Endothelial cell of umbilical vein (primary cell): Measurements from ENCODE around the gene SMOC2. TPM values are rescaled to one million over a fixed set of nuclear protein-coding genes. Genes with fewer than 3 reads are reported as not detected.

Experiments used
- BruUV-seq: library from RNA; stranded (reverse); fragments of 400-500 nt; replicated peaks from 2 replicates; lab custom pipeline; 2021; lab: Mats Ljungman, UMichigan
- CTCF ChIA-PET: fragments of 300-600, 350-600 bp; sonication (Branson Sonifier 250); formaldehyde crosslinking; loops from one replicate; lab custom pipeline; 2021; ENCODE audit warnings: antibody characterized with exemption, inconsistent platforms; lab: Charles Lee
- POLR2A ChIA-PET: fragments of 300-600, 350-600 bp; sonication (Branson Sonifier 250); formaldehyde crosslinking; loops from one replicate; lab custom pipeline; 2021; ENCODE audit warnings: antibody characterized with exemption, inconsistent platforms; lab: Charles Lee
- DNase-seq: peaks from one replicate; pipeline ENCODE4 v3.0.0-alpha.2; 2011; ENCODE audit warnings: low read depth, low spot score
- FAIRE-seq: peaks from 2 replicates; lab custom pipeline; 2011; peaks lifted over from hg19 to GRCh38; lab: Jason Lieb, UNC
- H2AFZ ChIP-seq: 2 replicates; pipeline ENCODE4 v1.6.0; 2012; ENCODE audit warnings: low read depth, low read length, control low read depth, inconsistent platforms
- H3K27ac ChIP-seq: 2 replicates; pipeline ENCODE4 v1.5.1; 2011; ENCODE audit warnings: low read depth, mild to moderate bottlenecking, control low read depth, low read length, moderate library complexity; ENCODE audit not compliant: insufficient read depth
- H3K27me3 ChIP-seq, 2 experiments: 2 replicates each; pipeline versions ENCODE4 v1.6.0 to v1.6.1; 2011; ENCODE audit warnings: low read length in 2 of 2, mixed read lengths in 1 of 2; ENCODE audit not compliant: control insufficient read depth in 2 of 2, insufficient read depth in 2 of 2
- H3K36me3 ChIP-seq, 2 experiments: 2 replicates in 1 of 2; 3 replicates in 1 of 2; pipeline ENCODE4 v1.5.1; 2011; ENCODE audit warnings: low read length in 2 of 2, mild to moderate bottlenecking in 1 of 2, moderate library complexity in 1 of 2; ENCODE audit not compliant: control insufficient read depth in 2 of 2, insufficient read depth in 2 of 2; ENCODE audit errors: extremely low read depth in 1 of 2
- H3K4me1 ChIP-seq: 3 replicates; pipeline ENCODE4 v1.5.1; 2011; ENCODE audit warnings: mild to moderate bottlenecking, low read length; ENCODE audit not compliant: control insufficient read depth, insufficient read depth; ENCODE audit errors: extremely low read depth
- H3K4me2 ChIP-seq: 2 replicates; pipeline ENCODE4 v1.6.1; 2011; ENCODE audit warnings: low read length, control low read depth, mixed read lengths; ENCODE audit not compliant: insufficient read depth
- H3K4me3 ChIP-seq, 3 experiments: fragments of 200-600 bp in 1 of 3; sonication (generic), shearing (Covaris generic) in 1 of 3; replicated peaks in 1 of 3; 2 replicates each; pipeline ENCODE4 v1.5.1; 2011 to 2016; ENCODE audit warnings: control low read depth in 3 of 3, low read length in 3 of 3, mild to moderate bottlenecking in 2 of 3, inconsistent platforms in 1 of 3, low read depth in 1 of 3, moderate library complexity in 1 of 3; ENCODE audit not compliant: insufficient read depth in 1 of 3
- H3K79me2 ChIP-seq: 2 replicates; pipeline ENCODE4 v1.6.0; 2012; ENCODE audit warnings: low read length, inconsistent platforms; ENCODE audit not compliant: control insufficient read depth, insufficient read depth
- H3K9ac ChIP-seq: replicated peaks from 2 replicates; pipeline ENCODE3; 2011; ENCODE audit warnings: low read length, control low read depth; ENCODE audit not compliant: insufficient read depth; ENCODE audit errors: extremely low read depth
- H3K9me1 ChIP-seq: replicated peaks from 3 replicates; pipeline ENCODE4 v1.6.0; 2011; ENCODE audit warnings: mild to moderate bottlenecking, low read length; ENCODE audit not compliant: control insufficient read depth, insufficient read depth; ENCODE audit errors: extremely low read depth
- H3K9me3 ChIP-seq: replicated peaks from 2 replicates; pipeline ENCODE4 v1.5.1; 2012; ENCODE audit warnings: low read length, inconsistent platforms; ENCODE audit not compliant: control insufficient read depth, insufficient read depth
- H4K20me1 ChIP-seq: replicated peaks from 2 replicates; pipeline ENCODE3; 2011; ENCODE audit warnings: mild to moderate bottlenecking, low read length; ENCODE audit not compliant: control insufficient read depth, insufficient read depth; ENCODE audit errors: extremely low read depth
- CTCF ChIP-seq, 2 donors: IDR thresholded peaks; 1 replicate in 1 of 2; 2 replicates in 1 of 2; pipeline ENCODE4 v1.5.1; 2011; ENCODE audit warnings: low read length in 2 of 2, mild to moderate bottlenecking in 2 of 2, moderate library complexity in 2 of 2, control low read depth in 1 of 2, inconsistent platforms in 1 of 2, low read depth in 1 of 2; ENCODE audit not compliant: insufficient read depth in 1 of 2; ENCODE audit errors: extremely low read depth in 1 of 2
- EZH2 ChIP-seq: IDR thresholded peaks from 2 replicates; pipeline ENCODE4 v1.6.1; 2012; ENCODE audit warnings: borderline replicate concordance, low read depth, mild to moderate bottlenecking, moderate library complexity, low read length, inconsistent platforms; ENCODE audit not compliant: severe bottlenecking
- FOS ChIP-seq: IDR thresholded peaks from 2 replicates; pipeline ENCODE4 v1.6.1; 2011; ENCODE audit warnings: mild to moderate bottlenecking, low read length, moderate library complexity, borderline replicate concordance; ENCODE audit not compliant: insufficient read depth
- GATA2 ChIP-seq: IDR thresholded peaks from 2 replicates; pipeline ENCODE4 v1.7.0; 2011; ENCODE audit warnings: low read depth, mild to moderate bottlenecking, moderate library complexity, mixed read lengths, low read length; ENCODE audit not compliant: insufficient read length, insufficient read depth
- JUN ChIP-seq: IDR thresholded peaks from 2 replicates; pipeline ENCODE4 v1.6.1; 2011; ENCODE audit warnings: borderline replicate concordance, low read depth; ENCODE audit not compliant: insufficient read length, insufficient read depth
- MAX ChIP-seq: IDR thresholded peaks from 2 replicates; pipeline ENCODE4 v1.6.1; 2011; ENCODE audit not compliant: insufficient read depth, insufficient read length
- MYC ChIP-seq: IDR thresholded peaks from one replicate; pipeline ENCODE4 v1.6.1; 2011; ENCODE audit warnings: mild to moderate bottlenecking, low read depth, low read length
- POLR2A ChIP-seq: IDR thresholded peaks from 2 replicates; pipeline ENCODE4 v1.6.1; 2012; ENCODE audit warnings: low read depth, mild to moderate bottlenecking, control low read depth, low read length
- POLR2AphosphoS5 ChIP-seq: IDR thresholded peaks from 2 replicates; pipeline ENCODE4 v1.6.1; 2012; ENCODE audit warnings: low read depth, mild to moderate bottlenecking, control low read depth, low read length, moderate library complexity; ENCODE audit not compliant: insufficient read depth
- dilution Hi-C: fragments of 300-500 bp; cut with MboI; formaldehyde crosslinking; loops from one replicate; pipeline ENCODE4 v1.15.0; 2019; ENCODE audit warnings: low sequenced_read_pairs; ENCODE audit not compliant: extremely low pct_ligation_motif_present
- intact Hi-C: fragments of 100-400 bp; cut with micrococcal nuclease; formaldehyde crosslinking; loops from one replicate; pipeline ENCODE4 v1.10.0; 2022
- polyA plus RNA-seq, 4 experiments: library from polyadenylated mRNA; depleted of rRNA in 3 of 4; stranded (reverse) in 3 of 4; unstranded in 1 of 4; fragments of >200 nt; gene quantifications; 2 replicates each; pipeline versions ENCODE4 v1.2.1 to v1.2.3, GENCODE V29; 2011 to 2012; ENCODE audit warnings: missing spikeins in 1 of 4
- total RNA-seq: library from RNA; stranded (reverse); gene quantifications from 2 replicates; pipeline ENCODE4 v1.2.3, GENCODE V29; 2021

SMOC2 gene
- total and polyA plus RNA-seq, 2 donors (not counting 3 experiments of a cell fraction or from before 2014, with no cell fraction given) = not detected

- Histone ChIP-seq H3K9me3 (peaks cover 11% of the 10 kb centered on the region), H3K4me3 (no peak overlapping the region), H3K79me2 (no peaks in the 10 kb centered on the region), H3K4me2 (no peak overlapping the region), H3K27ac (no peak overlapping the region), H3K36me3 (no peaks in the 10 kb centered on the region), H3K4me1 (no peaks in the 10 kb centered on the region), H3K27me3 (no peaks in the 10 kb centered on the region), H3K9me1 (no peaks in the 10 kb centered on the region), H3K9ac (no peak overlapping the region), H2AFZ (no peak overlapping the region), H4K20me1 (no peaks in the 10 kb centered on the region)
- POLR2A ChIA-PET = no interaction called here
- CTCF ChIA-PET = no interaction called here
- no TSS peak for BruUV-seq
- no peak for FAIRE-seq
- TF ChIP-seq CTCF (IDR thresholded peaks at IDR 0.05; ENCODE audit: extremely low read depth in 1 of 2, insufficient read depth in 1 of 2, low read depth in 1 of 2, low read length in 2 of 2) (no peak), GATA2 (no peak), JUN (no peak), POLR2AphosphoS5 (no peak), POLR2A (no peak), EZH2 (no peak), FOS (no peak), MYC (no peak), MAX (no peak)
- dilution Hi-C loops (no loop called here), intact Hi-C loops (no loop called here)
- no peak for DNase-seq
Observed at GRCh38 chr6:168699631-168700295, 258.8 kb downstream of the SMOC2 start.
